Fibroblast of skin of right biceps (primary cell): ENCODE results near the gene HOXA13.

Experiments used
- DNase-seq: peaks from one replicate; pipeline ENCODE4 v3.0.0-alpha.2; 2013

HOXA13 gene

GRCh38 chr7:27146491-27147198 lies 53.2 kb downstream of the HOXA13 start:
- no peak for DNase-seq

GRCh38 chr7:27145914-27146412 lies 53.9 kb downstream of the HOXA13 start:
- no peak for DNase-seq

GRCh38 chr7:27145165-27145913 lies 54.6 kb downstream of the HOXA13 start:
- no peak for DNase-seq

GRCh38 chr7:27144781-27145164 lies 55.1 kb downstream of the HOXA13 start:
- no peak for DNase-seq
